ENCODE measurements around the gene CACHD1. TPM values are rescaled to one million over a fixed set of nuclear protein-coding genes. Genes with fewer than 3 reads are reported as not detected.
"Not testable (repeated sequence)": the region's sequence is repeated elsewhere in the genome, so short reads cannot be mapped to it uniquely, and the experiment has no call there.

CACHD1 gene
- total RNA-seq, 1 donor from 2014 or later, result not detected

DNA sequence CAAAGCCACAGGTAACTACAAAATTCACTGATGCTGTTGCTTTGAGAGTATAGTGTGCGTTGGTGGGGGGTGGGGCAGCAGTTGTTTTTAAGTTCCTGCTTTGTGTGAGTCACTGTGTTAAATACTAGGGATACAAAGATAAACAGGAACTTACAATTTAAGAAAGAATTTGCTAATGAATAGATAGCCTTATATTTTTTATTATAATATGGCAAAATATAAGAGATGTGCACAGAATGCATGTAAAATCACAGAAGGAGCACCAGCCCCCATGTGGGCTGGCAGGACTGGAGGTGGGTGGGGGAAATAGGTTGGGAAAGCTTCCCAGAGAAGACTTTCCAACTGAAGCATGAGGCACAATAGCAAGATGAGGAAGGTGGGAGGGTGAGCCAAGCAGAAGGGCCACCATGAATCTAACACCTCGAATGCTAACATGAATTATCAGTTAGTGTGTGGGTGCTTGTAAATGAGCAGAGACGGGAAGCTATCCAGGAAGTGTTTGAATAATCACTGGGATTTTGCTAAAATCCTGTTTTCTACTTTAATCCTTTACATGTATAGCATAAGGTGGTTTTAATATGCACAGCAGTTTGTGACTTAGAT lies 217.9 kb downstream of the CACHD1 start:
- DNase-seq (ENCODE audit: low read depth), result no peak

DNA sequence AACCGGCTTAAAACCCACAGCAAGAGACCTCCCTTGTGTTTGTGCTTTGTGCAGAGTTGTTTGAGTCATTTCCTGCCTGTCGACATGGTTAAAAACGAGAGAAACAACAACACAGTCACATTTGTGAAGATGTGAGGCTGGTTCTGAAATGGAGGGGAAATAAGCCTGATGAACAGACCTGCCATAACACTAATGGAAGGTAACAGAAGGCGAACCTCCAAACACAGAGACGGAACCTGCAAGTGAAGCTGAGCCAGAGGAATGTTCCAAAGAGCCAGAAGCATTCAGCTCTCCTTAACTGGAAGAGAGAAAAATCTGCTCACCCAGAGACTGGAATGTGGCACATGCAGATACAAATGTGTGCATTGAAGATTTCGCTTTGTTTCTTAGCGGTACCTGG lies 221.7 kb downstream of the CACHD1 start:
- DNase-seq (ENCODE audit: low read depth), result no peak

- DNase-seq (ENCODE audit: low read depth), result no peak
Observed at GRCh38 chr1:64692911-64693310, 223.0 kb downstream of the CACHD1 start.

GRCh38 chr1:64693406-64693805 lies 223.5 kb downstream of the CACHD1 start:
- no peak for DNase-seq (ENCODE audit: low read depth)

DNA sequence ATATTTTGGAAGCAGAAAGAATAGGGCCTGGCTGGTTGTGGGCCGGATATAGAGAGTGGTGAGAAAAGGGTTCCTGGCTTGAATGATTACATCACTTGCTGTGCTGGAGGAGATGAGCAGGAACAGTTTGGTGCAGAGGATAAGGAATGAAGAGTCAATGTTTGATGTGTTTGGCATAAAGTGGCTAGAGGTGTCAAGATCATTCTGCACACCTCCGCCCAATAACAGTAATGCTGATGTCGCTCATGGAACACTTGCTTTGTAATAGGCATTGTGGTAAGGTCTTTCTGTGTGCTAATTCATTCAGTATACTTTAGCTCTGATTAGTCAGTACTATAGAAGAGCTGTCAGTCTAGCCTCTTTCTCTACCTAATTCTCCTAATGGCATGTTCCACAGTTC lies 226.9 kb downstream of the CACHD1 start:
- DNase-seq (ENCODE audit: low read depth), result no peak

GRCh38 chr1:64699327-64699726 lies 229.4 kb downstream of the CACHD1 start:
- DNase-seq (ENCODE audit: low read depth), result no peak

GRCh38 chr1:64701071-64701470 lies 231.1 kb downstream of the CACHD1 start:
- DNase-seq (ENCODE audit: low read depth), result no peak

DNA sequence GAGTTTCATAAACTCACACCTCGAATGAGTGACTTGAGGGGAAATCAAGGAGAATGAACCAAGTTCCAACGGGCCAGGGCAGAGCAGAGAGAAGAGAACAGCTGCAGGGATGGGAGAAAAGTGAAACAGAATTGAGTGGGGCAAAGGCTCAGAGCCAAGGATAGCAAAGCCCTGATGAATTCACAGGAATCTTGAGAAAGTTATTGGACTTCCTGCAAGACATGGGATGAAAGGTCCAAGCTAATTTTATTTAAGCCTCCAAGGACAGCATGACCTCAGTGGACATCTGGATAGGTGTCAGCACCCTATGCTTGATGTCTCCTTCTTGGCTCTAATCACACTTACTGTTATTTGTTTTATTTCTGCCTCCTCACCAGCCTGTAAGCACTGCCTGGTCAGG lies 232.0 kb downstream of the CACHD1 start:
- DNase-seq (ENCODE audit: low read depth), result no peak

GRCh38 chr1:64702670-64703069 lies 232.7 kb downstream of the CACHD1 start:
- not testable (repeated sequence) for DNase-seq (ENCODE audit: low read depth)

DNA sequence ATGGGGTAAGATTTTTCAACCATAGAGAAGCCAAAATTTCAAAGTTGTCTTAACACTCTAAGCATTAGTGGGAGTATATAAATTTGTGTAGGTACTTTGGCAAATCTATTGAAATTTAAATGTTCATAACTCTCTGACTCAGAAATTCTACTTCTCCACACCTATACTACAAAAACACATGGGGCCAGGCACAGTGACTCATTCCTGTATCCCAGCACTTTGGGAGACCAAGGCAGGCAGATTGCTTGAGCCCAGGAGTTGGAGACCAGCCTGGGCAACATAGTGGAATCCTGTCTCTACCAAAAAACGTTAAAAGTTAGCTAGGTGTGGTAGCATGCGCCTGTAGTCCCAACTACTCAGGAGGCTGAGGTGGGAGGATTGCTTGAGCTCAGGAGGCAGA lies 233.7 kb downstream of the CACHD1 start:
- no peak for DNase-seq (ENCODE audit: low read depth)

- no peak for DNase-seq (ENCODE audit: low read depth)
Observed at GRCh38 chr1:64705591-64705990, 235.7 kb downstream of the CACHD1 start.

- no peak for DNase-seq (ENCODE audit: low read depth)
Observed at GRCh38 chr1:64711266-64711665, 241.3 kb downstream of the CACHD1 start.

- no peak for DNase-seq (ENCODE audit: low read depth)
Observed at GRCh38 chr1:64712049-64712448, 242.1 kb downstream of the CACHD1 start.

GRCh38 chr1:64715186-64715585 lies 245.3 kb downstream of the CACHD1 start:
- no peak for DNase-seq (ENCODE audit: low read depth)

GRCh38 chr1:64721135-64721534 lies 251.2 kb downstream of the CACHD1 start:
- DNase-seq (ENCODE audit: low read depth), result no peak

GRCh38 chr1:64721576-64722145 lies 251.7 kb downstream of the CACHD1 start:
- no peak for DNase-seq (ENCODE audit: low read depth)

GRCh38 chr1:64727861-64728260 lies 257.9 kb downstream of the CACHD1 start:
- DNase-seq (ENCODE audit: low read depth), result no peak

- DNase-seq (ENCODE audit: low read depth), result no peak
Observed at GRCh38 chr1:64733581-64734286, 263.8 kb downstream of the CACHD1 start.

GRCh38 chr1:64734287-64734652 lies 264.3 kb downstream of the CACHD1 start:
- no peak for DNase-seq (ENCODE audit: low read depth)

GRCh38 chr1:64740687-64741086 lies 270.8 kb downstream of the CACHD1 start:
- not testable (repeated sequence) for DNase-seq (ENCODE audit: low read depth)

All from myocyte (in vitro differentiated cells).